Stimulated activated CD4-positive, alpha-beta T cell treated with anti-CD3 and anti-CD28 coated beads, Interleukin-1b, Interleukin-23, amount 100 ng/mL, for 4 hours (primary cell): ENCODE data around the gene NBPF20.
A peak's percentile ranks its signal among the peaks of the same experiment; 100 is the strongest.
"Not testable (repeated sequence)": the region's sequence is repeated elsewhere in the genome, so short reads cannot be mapped to it uniquely, and the experiment has no call there.

Experiments used
- DNase-seq, 2 donors: peaks; one replicate each; pipeline ENCODE4 v3.0.0-alpha.2; 2020; ENCODE audit warnings: low read depth in 2 of 2

NBPF20 gene

GRCh38 chr1:145425436-145426029, at the start of gene NBPF20:
TSS of gene NBPF20 (minus strand) at chr1:145425603. CDS start at chr1:145405272, 20,331 bp downstream.
- peak; percentile 70 to 77 for DNase-seq

- DNase-seq: not testable (repeated sequence)
These were observed 49.5 kb upstream of the NBPF20 start for GRCh38 chr1:145474837-145475368.

- DNase-seq: not testable (repeated sequence)
These were observed 47.3 kb upstream of the NBPF20 start for GRCh38 chr1:145472731-145473130.

GRCh38 chr1:145471365-145471764, 46.0 kb upstream of the NBPF20 start:
- not testable (repeated sequence) for DNase-seq

GRCh38 chr1:145465405-145466144, 40.2 kb upstream of the NBPF20 start:
- DNase-seq: peak; percentile 36 to 62

- not testable (repeated sequence) for DNase-seq
These were observed 39.4 kb upstream of the NBPF20 start for GRCh38 chr1:145464708-145465336.

- not testable (repeated sequence) for DNase-seq
These were observed 38.6 kb upstream of the NBPF20 start for GRCh38 chr1:145464017-145464416.

GRCh38 chr1:145460684-145461083, 35.3 kb upstream of the NBPF20 start:
- DNase-seq: not testable (repeated sequence)

GRCh38 chr1:145460048-145460447, 34.6 kb upstream of the NBPF20 start:
- not testable (repeated sequence) for DNase-seq

- DNase-seq: not testable (repeated sequence)
These were observed 34.2 kb upstream of the NBPF20 start for GRCh38 chr1:145459591-145459990.

- not testable (repeated sequence) for DNase-seq
These were observed 33.7 kb upstream of the NBPF20 start for GRCh38 chr1:145459063-145459462.

GRCh38 chr1:145454824-145455177, 29.4 kb upstream of the NBPF20 start:
- not testable (repeated sequence) for DNase-seq

GRCh38 chr1:145453873-145454823, 28.7 kb upstream of the NBPF20 start:
- DNase-seq: not testable (repeated sequence)

- DNase-seq: not testable (repeated sequence)
These were observed 27.1 kb upstream of the NBPF20 start for GRCh38 chr1:145452506-145452905.

- DNase-seq: peak in 1 of 2 donors; percentile 18
These were observed 26.5 kb upstream of the NBPF20 start for GRCh38 chr1:145451914-145452313.

GRCh38 chr1:145445219-145445618, 19.8 kb upstream of the NBPF20 start:
- not testable (repeated sequence) for DNase-seq

- not testable (repeated sequence) for DNase-seq
These were observed 16.9 kb upstream of the NBPF20 start for GRCh38 chr1:145442340-145442739.

GRCh38 chr1:145431363-145432256, 6.2 kb upstream of the NBPF20 start:
- not testable (repeated sequence) for DNase-seq

- DNase-seq: not testable (repeated sequence)
These were observed 5.4 kb upstream of the NBPF20 start for GRCh38 chr1:145430830-145431229.

- DNase-seq: not testable (repeated sequence)
These were observed 3.9 kb upstream of the NBPF20 start for GRCh38 chr1:145429329-145429728.
